Neural cell (in vitro differentiated cells): ENCODE measurements around the gene CNOT6. TPM values are rescaled to one million over a fixed set of nuclear protein-coding genes. Genes with fewer than 3 reads are reported as not detected.

Experiments used
- H2AFZ ChIP-seq: fragments of 200-600, 300-800 bp; sonication (generic), shearing (Covaris generic); 2 replicates; pipeline ENCODE4 v1.6.0; 2014; ENCODE audit warnings: low read depth, mild to moderate bottlenecking, antibody characterized with exemption, low read length, moderate library complexity
- H3F3A ChIP-seq: fragments of 200-600 bp; shearing (Covaris generic); 2 replicates; pipeline ENCODE4 v1.6.1; 2016; ENCODE audit warnings: mild to moderate bottlenecking, moderate library complexity, mixed read lengths, antibody characterized with exemption, low read length; ENCODE audit not compliant: insufficient read depth, poor library complexity, severe bottlenecking
- H3K27ac ChIP-seq: fragments of 200-600, 300-800 bp; sonication (generic), shearing (Covaris generic); 2 replicates; pipeline ENCODE4 v1.5.1; 2014; ENCODE audit warnings: mild to moderate bottlenecking, low read length, moderate library complexity
- H3K27me3 ChIP-seq: fragments of 300-800, 200-600 bp; sonication (generic), shearing (Covaris generic); 2 replicates; pipeline ENCODE4 v1.6.0; 2014; ENCODE audit warnings: mild to moderate bottlenecking, low read depth, low read length, moderate library complexity; ENCODE audit not compliant: insufficient read depth
- H3K36me3 ChIP-seq: fragments of 300-800, 200-600 bp; sonication (generic), shearing (Covaris generic); 2 replicates; pipeline ENCODE4 v1.5.1; 2014; ENCODE audit warnings: mild to moderate bottlenecking, antibody characterized with exemption, low read length, moderate library complexity; ENCODE audit not compliant: insufficient read depth
- H3K4me2 ChIP-seq: fragments of 300-800, 200-600 bp; sonication (generic), shearing (Covaris generic); 2 replicates; pipeline ENCODE4 v1.6.0; 2014; ENCODE audit warnings: mild to moderate bottlenecking, low read length
- H3K4me3 ChIP-seq: fragments of 300-800, 200-600 bp; sonication (generic), shearing (Covaris generic); 2 replicates; pipeline ENCODE4 v1.5.1; 2014; ENCODE audit warnings: mild to moderate bottlenecking, low read length, moderate library complexity
- H3K79me2 ChIP-seq: fragments of 200-600 bp; shearing (Covaris generic); replicated peaks from 2 replicates; pipeline ENCODE4 v1.6.0; 2014; ENCODE audit warnings: mild to moderate bottlenecking, low read length, moderate library complexity; ENCODE audit not compliant: insufficient read depth
- H3K9ac ChIP-seq: fragments of 300-800, 200-600 bp; sonication (generic), shearing (Covaris generic); 2 replicates; pipeline ENCODE4 v1.6.1; 2016; ENCODE audit warnings: mild to moderate bottlenecking, low read length, mixed read lengths
- H3K9me2 ChIP-seq: fragments of 200-600 bp; shearing (Covaris generic); 2 replicates; pipeline ENCODE4 v1.6.1; 2016; ENCODE audit warnings: mild to moderate bottlenecking, low read length, mixed read lengths; ENCODE audit not compliant: insufficient read depth
- H3K9me3 ChIP-seq: fragments of 200-600, 300-800 bp; sonication (generic), shearing (Covaris generic); 2 replicates; pipeline ENCODE4 v1.6.1; 2016; ENCODE audit warnings: mild to moderate bottlenecking, mixed run types, low read length, moderate library complexity, mixed read lengths
- H4K20me1 ChIP-seq: fragments of 200-600 bp; shearing (Covaris generic); 2 replicates; pipeline ENCODE4 v1.6.1; 2016; ENCODE audit warnings: mild to moderate bottlenecking, mixed run types; ENCODE audit not compliant: insufficient read depth
- EP300 ChIP-seq: fragments of 450-650 bp; conservative IDR thresholded peaks from 2 replicates; pipeline ENCODE4 v1.6.1; 2014; ENCODE audit warnings: antibody characterized with exemption, mild to moderate bottlenecking, moderate library complexity; ENCODE audit not compliant: poor library complexity, severe bottlenecking
- EZH2 ChIP-seq: fragments of 200-600, 300-800 bp; shearing (Covaris generic), sonication (generic); IDR thresholded peaks from 2 replicates; pipeline ENCODE4 v1.6.1; 2014; ENCODE audit warnings: antibody characterized with exemption, low read length, borderline replicate concordance, mild to moderate bottlenecking; ENCODE audit not compliant: insufficient read depth, poor library complexity, severe bottlenecking
- MXI1 ChIP-seq: fragments of 450-650 bp; conservative IDR thresholded peaks from 2 replicates; pipeline ENCODE4 v1.6.1; 2014; ENCODE audit warnings: antibody characterized with exemption, mild to moderate bottlenecking; ENCODE audit not compliant: poor library complexity, severe bottlenecking
- POLR2AphosphoS5 ChIP-seq: IDR thresholded peaks from 2 replicates; pipeline ENCODE4 v1.6.1; 2012
- RAD21 ChIP-seq: fragments of 450-650 bp; conservative IDR thresholded peaks from 2 replicates; pipeline ENCODE4 v1.6.1; 2014; ENCODE audit warnings: antibody characterized with exemption, mild to moderate bottlenecking, moderate library complexity
- SMC3 ChIP-seq: fragments of 450-650 bp; conservative IDR thresholded peaks from 2 replicates; pipeline ENCODE4 v1.6.1; 2014; ENCODE audit warnings: antibody characterized with exemption, mild to moderate bottlenecking, moderate library complexity; ENCODE audit not compliant: poor library complexity
- TAF1 ChIP-seq: IDR thresholded peaks from 2 replicates; pipeline ENCODE4 v1.6.1; 2012; ENCODE audit warnings: low read depth
- polyA plus RNA-seq: library from polyadenylated mRNA; depleted of rRNA; stranded (reverse); fragments of >200 nt; gene quantifications from 2 replicates; pipeline ENCODE4 v1.2.3, GENCODE V29; 2014
- TF ChIP-seq, protein P1 (sequence below): IDR thresholded peaks from 2 replicates; pipeline ENCODE4 v1.6.1; 2012; ENCODE audit warnings: borderline replicate concordance
- TF ChIP-seq, protein P2 (sequence below): fragments of 450-650 bp; IDR thresholded peaks from 2 replicates; pipeline ENCODE4 v1.5.1; 2014; ENCODE audit warnings: antibody characterized with exemption, mild to moderate bottlenecking, moderate library complexity; ENCODE audit not compliant: poor library complexity, severe bottlenecking

CNOT6 gene
- polyA plus RNA-seq, 1 donor from 2014 or later, result 43.0 TPM

DNA sequence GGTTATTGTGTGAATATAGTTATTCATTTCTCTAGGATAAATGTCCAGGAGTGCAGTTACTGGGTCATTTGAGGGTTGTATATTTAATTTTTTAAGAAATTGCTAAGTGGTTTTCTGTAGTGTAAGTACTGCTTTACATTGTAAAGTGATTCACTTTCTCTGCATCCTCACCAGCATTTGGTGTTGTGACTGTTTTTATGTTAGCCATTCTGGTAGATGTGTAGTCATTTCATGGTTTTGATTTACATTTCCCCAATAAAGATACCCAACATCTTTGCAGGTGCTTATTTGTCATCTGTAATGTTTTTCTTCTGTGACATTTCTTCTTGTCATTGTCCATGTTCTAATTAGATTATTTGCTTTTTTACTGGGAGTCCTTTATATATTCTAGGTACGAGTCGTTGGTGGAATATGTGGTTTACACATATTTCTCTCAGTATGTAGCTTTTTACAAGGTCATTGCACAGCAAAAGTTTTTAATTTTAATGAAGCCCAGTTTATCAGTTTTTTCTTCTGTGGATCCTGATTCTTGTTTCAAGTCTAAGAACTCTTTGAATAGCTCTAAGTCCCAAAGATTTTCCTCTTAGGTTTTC lies 63.1 kb downstream of the CNOT6 start (continued):
- no peak for TF ChIP-seq RAD21

DNA sequence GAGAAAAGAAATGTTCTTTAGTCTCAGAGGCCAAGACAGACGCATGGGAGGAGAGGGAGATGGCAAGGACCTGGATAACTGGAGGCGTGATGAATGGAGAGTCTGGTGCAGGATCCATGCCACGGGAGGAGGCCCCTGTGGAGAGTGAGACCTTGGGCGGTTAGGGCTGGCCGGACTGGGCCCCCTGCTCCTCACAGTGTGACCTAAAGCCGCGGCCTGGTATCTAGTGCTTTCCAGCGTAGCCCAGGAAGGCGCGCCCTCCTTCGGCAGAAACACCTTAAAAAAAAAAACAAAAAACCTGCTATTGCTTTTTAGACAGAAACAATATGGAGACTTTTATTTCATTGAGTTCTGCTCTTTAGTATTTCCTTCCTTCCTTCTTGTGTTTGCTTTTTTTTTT lies 64.1 kb downstream of the CNOT6 start:
- Histone ChIP-seq H2AFZ (no peak overlapping the region), H3K9me3 (no peaks in the 10 kb centered on the region), H3K4me3 (no peak overlapping the region), H3K36me3 (peaks cover 20% of the 10 kb centered on the region), H3K9me2 (no peaks in the 10 kb centered on the region), H3K79me2 (peaks cover 16% of the 10 kb centered on the region), H4K20me1 (no peaks in the 10 kb centered on the region), H3K9ac (no peak overlapping the region), H3F3A (no peaks in the 10 kb centered on the region), H3K4me2 (no peak overlapping the region), H3K27me3 (no peaks in the 10 kb centered on the region), H3K27ac (no peak overlapping the region)
- TF ChIP-seq EP300 (no peak), TAF1 (no peak), SMC3 (no peak), POLR2AphosphoS5 (no peak), EZH2 (no peak), MXI1 (no peak), RAD21 (no peak)
- TF ChIP-seq, protein P1, sequence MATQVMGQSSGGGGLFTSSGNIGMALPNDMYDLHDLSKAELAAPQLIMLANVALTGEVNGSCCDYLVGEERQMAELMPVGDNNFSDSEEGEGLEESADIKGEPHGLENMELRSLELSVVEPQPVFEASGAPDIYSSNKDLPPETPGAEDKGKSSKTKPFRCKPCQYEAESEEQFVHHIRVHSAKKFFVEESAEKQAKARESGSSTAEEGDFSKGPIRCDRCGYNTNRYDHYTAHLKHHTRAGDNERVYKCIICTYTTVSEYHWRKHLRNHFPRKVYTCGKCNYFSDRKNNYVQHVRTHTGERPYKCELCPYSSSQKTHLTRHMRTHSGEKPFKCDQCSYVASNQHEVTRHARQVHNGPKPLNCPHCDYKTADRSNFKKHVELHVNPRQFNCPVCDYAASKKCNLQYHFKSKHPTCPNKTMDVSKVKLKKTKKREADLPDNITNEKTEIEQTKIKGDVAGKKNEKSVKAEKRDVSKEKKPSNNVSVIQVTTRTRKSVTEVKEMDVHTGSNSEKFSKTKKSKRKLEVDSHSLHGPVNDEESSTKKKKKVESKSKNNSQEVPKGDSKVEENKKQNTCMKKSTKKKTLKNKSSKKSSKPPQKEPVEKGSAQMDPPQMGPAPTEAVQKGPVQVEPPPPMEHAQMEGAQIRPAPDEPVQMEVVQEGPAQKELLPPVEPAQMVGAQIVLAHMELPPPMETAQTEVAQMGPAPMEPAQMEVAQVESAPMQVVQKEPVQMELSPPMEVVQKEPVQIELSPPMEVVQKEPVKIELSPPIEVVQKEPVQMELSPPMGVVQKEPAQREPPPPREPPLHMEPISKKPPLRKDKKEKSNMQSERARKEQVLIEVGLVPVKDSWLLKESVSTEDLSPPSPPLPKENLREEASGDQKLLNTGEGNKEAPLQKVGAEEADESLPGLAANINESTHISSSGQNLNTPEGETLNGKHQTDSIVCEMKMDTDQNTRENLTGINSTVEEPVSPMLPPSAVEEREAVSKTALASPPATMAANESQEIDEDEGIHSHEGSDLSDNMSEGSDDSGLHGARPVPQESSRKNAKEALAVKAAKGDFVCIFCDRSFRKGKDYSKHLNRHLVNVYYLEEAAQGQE, result no peak
- TF ChIP-seq, protein P2, sequence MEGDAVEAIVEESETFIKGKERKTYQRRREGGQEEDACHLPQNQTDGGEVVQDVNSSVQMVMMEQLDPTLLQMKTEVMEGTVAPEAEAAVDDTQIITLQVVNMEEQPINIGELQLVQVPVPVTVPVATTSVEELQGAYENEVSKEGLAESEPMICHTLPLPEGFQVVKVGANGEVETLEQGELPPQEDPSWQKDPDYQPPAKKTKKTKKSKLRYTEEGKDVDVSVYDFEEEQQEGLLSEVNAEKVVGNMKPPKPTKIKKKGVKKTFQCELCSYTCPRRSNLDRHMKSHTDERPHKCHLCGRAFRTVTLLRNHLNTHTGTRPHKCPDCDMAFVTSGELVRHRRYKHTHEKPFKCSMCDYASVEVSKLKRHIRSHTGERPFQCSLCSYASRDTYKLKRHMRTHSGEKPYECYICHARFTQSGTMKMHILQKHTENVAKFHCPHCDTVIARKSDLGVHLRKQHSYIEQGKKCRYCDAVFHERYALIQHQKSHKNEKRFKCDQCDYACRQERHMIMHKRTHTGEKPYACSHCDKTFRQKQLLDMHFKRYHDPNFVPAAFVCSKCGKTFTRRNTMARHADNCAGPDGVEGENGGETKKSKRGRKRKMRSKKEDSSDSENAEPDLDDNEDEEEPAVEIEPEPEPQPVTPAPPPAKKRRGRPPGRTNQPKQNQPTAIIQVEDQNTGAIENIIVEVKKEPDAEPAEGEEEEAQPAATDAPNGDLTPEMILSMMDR, result no peak

DNA sequence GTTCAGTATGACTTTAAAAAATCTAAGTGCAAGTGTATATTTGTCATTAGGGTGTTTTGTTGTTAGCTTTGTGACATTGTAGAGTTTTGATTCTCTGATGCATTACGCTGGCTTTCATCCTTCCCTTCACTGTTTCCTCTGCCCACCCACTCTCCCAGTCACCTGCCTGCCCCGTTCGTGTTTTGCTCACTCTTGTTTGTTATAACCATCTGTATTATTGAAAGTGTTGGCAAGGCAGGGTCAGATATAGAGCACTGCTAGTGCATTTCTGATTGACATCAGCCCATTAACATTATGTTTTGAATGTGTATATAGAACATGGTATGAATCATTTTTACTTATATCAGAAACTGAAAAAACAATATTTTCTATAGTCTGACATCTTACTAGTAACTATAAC lies 69.8 kb downstream of the CNOT6 start:
- no peaks in the 10 kb centered on the region for H3K27me3 ChIP-seq
- no peak overlapping the region for H3K4me3 ChIP-seq
- peaks cover 21% of the 10 kb centered on the region for H3K36me3 ChIP-seq
- TF ChIP-seq EP300, result no peak
- TF ChIP-seq POLR2AphosphoS5, result no peak
- TF ChIP-seq SMC3, result no peak
- H3K9me2 ChIP-seq, result no peaks in the 10 kb centered on the region
- H3K9me3 ChIP-seq, result no peaks in the 10 kb centered on the region
- H3K79me2 ChIP-seq, result peaks cover 13% of the 10 kb centered on the region
- no peak overlapping the region for H3K27ac ChIP-seq
- H4K20me1 ChIP-seq, result no peaks in the 10 kb centered on the region
- H3K9ac ChIP-seq, result no peak overlapping the region
- no peak overlapping the region for H3K4me2 ChIP-seq
- no peaks in the 10 kb centered on the region for H3F3A ChIP-seq
- no peak overlapping the region for H2AFZ ChIP-seq
